HG03103 (cell line): Measurements from ENCODE around the gene DNAH8.

Experiments
- ATAC-seq: cut with Tn5 transposase; IDR thresholded peaks from one replicate; pipeline ENCODE4 v1.9.1; 2021; ENCODE audit warnings: low read depth; ENCODE audit not compliant: unreplicated experiment

Gene DNAH8

DNA sequence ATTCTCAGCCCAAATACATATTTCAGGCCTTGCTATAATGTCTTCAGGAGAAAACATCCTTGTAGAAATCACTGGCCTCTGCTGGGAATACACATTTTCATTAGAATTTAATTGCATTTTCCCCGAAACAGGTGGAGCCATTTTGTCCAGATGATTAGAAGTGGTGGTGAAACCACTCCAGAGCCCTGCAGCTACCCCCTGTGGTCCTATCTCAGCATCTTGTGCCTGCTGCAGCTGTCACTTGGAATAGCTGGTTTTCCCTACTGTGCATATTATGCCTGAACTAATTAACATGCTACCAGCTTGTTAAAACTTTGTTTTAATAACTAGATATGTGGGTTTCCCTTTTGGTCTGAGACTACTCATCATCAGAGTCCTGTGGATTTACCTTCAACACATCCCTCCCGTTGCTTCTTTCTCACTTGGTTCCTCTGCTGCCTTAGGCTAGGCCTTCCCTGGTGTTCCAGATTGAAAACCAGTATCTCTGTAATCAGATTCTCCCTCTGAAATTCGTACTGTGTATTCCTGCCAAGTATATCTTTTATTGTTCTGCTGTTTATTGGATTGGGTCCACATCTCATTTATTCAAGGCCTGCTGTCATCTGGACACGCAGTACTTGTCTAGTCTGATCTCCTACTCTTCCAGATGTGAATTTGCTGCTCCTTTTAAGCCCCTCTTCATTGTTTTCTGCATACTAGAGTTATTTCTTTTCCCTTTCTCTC lies 15.2 kb downstream of the DNAH8 start:
- no peak for ATAC-seq

DNA sequence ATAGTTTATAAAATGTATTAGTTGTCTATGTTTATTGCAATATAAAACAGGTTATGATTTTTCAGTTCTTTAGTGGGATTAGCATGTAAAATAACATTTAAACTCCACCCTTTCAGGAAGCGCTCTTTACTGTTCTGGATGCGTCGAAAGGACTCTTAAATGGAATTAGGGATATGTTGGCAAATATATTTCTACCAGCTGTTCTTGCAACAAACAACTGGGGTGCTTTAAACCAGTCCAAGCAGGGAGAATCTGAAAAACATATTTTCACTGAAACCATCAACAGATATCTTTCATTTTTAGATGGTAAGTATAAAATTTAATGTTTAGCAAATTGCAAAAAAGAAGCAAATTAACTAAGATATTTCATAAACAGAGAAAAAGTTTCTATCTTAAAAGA lies 21.8 kb downstream of the DNAH8 start:
- no peak for ATAC-seq

DNA sequence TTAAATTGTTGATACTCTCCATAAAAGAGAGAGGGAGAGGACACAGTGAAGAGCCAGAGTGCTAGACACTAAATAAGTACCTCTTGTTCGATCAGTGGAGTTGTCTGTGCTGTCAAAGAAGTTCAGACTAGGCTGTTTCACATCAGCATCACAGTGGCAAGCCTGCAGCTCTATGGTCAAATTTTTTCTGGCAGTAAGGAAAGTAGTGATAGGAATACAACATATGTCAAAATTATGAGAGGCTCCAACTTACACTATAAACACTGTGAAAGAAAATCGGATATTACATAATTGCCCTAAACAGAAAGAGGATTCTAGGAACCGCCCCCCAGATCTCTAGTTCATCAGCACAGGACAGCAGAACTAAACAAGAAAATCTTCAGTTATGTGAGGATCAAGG lies 23.1 kb downstream of the DNAH8 start:
- no peak for ATAC-seq

DNA sequence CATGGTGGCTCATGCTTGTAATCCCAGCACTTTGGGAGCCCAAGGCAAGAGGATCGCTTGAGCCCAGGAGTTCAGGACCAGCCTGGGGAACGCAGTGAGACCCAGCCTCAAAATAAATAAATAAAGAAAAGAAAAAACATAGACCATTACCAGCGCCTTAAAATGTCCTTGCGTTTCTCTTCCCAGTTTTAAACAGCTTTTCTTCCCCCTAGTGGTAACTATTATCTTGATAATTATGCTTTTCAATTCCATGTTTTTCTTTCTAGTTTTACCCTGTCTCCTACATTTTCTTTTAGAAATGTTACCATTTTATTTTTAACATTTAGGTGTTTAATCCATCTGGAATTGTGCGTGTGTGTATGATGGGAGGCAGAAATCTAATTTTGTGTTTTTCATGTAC lies 24.4 kb downstream of the DNAH8 start:
- ATAC-seq = no peak

DNA sequence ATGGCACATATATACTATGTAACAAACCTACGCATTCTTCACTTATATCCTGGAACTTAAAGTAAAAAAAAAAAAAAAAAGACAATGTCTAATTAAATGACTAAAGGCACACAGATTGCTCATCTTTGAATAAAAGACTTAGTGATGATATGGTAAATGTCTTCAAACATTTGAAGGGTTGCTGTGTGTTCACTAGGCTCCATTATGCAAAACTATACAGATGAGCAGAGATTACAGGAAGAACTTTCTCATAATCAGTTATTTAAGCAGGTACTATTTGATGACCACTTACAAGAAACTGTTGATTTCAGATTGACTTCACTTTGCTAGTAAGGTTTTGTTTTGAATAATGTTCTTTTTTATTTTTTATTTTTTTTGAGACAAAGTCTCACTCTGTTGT lies 34.4 kb downstream of the DNAH8 start:
- ATAC-seq = no peak

DNA sequence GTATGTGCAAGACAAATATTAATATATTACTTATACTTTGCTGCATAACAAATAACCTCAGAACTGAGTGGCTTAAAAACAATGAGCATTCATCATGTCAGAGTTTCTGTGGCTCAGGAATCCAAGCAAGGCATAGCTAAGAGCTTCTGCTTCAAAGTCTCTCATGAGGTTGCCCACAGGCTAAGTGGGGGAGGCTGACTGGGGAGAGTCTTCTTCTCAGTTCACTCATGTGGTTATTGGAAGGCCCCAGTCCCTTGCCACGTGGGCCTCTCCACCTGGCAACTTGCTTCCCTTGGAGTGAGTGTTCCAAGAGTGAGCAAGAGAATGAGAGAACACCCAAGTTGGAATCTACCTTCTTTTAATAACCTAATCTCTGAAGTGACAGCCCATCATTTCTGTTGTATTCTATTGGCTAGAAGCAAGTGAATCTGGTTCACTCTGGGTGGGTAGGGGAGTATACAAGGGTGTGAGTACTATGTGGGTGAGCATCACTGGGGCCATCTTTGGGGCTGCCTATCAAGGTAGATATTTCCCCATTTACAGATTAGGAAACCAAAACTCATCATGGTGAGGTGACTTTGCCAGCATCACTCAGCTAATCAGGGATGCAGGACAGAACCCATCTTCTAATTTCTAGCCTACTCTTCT lies 36.0 kb downstream of the DNAH8 start:
- ATAC-seq = no peak

DNA sequence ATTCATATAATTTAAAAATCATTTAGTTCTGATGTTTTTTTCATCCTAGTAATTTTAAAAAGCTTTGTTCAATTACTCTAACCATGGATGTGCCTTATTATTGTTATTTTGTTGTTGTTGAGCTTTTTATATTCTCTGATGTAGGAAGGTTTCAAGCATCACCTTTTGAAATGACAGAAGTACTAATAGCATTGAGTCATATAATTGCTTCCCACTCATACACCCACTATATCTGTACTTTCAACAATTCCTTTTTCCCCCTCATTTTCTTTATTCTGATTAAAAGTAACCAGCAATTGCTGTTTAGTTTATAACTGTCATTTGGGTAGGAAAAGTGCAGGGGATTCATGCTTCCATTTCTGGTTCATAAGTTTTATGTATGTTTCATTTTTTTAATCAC lies 38.6 kb downstream of the DNAH8 start:
- ATAC-seq = no peak

DNA sequence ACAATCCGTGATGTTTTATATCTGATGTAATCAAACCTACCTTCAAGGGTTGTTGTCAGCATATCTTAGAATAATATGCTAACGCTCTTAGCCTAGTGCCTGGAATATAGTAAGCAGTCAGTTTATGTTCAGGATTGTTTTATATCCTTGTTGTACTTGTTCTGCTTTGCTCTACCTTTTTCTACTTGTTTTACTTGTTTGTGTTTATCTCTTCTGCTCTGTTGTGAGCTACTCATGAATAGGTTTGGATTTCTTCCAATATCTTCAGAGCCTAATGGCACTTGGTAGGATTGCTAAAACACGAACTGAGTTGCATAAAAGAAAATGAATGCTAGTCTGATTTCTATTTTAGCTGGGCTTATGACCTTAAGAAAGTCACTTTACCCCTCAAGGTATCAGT lies 40.1 kb downstream of the DNAH8 start:
- no peak for ATAC-seq

DNA sequence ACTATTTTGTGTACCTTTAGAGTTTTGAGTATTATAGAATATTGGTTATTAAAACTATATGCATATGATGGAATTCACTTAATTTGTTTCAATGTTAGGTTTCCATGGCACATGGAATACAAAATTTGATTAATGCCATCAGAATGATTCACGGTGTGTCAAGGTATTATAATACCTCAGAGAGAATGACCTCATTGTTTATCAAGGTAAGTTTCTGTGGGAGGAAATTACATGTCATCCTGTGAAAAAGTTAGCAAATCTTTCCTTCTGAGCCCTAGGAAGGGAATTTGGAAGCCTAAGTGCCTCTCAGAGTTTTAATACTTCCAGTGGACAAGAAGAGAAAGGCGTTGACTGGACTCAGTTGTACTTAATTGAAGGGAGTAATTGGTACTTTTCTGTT lies 40.8 kb downstream of the DNAH8 start:
- ATAC-seq = no peak

DNA sequence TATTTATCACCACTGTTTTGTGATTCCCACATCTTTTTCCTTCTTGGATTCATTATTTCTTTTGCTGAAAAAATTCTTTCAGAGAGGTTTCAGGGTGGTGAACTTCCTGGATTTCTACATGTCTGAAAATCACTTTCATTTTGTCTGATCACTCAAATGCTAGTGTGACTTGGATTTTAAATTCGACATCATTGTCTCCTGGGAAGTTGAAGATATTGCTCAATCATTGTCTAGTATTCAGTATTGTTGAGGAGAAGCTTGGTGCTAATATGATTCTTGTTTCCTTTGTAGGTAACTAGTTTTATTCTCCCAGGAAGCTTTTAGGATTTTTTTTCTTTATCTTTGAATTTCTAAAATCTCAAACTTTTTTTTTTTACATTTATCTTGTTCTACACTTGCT lies 45.0 kb downstream of the DNAH8 start:
- ATAC-seq = no peak

DNA sequence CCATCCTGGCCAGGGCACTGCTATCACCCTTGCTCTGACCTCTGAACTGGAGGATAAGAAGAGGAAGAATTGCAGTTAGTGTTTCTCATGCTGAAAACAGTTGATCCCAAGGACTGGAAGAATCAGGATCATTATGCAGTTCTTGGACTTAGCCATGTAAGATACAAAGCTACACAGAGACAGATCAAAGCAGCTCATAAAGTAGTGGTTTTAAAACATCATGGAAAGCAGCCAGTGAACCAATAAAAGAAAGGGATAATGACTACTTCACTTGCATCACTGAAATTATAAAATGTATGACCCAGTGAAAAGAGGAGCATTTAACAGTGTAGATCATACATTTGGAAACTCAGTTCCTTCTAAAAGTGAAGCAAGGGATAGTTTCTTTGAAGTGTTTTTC lies 47.7 kb downstream of the DNAH8 start:
- no peak for ATAC-seq

DNA sequence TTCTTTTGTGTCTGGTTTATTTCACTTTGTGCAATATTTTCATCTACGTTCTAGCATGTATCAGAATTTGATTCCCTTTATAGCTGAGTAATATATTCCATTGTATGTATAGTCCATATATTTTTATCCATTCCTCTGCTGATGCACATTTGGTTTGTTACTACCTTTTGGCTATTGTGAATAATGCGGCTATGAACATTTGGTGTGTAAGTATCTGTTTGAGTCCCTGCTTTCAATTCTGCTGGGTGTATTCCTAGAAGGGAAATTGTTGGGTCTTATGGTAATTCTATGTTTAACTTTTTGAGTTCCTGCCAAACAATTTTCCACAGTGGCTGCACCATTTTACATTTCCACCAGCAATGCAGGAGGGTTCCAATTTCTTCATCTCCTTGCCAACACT lies 52.4 kb downstream of the DNAH8 start:
- no peak for ATAC-seq

DNA sequence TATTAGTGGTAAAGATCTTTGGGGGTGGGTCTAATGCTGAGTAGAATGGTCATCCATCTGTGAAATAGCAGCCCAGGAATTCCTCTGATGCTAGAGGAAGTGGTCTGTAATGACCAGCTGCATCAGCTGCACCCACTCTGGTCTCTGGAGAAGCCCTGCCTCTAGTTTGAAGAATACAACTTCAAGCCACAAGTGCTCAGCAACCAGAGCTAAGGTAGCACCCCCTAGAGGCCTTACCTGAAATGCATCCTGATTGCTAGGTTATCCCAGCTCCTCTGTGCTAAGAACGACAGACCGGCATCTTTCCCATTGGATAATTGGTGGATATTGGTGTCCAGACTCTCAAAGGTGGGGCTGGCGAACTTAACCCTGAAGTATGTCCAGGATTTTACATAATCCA lies 58.2 kb downstream of the DNAH8 start:
- no peak for ATAC-seq

DNA sequence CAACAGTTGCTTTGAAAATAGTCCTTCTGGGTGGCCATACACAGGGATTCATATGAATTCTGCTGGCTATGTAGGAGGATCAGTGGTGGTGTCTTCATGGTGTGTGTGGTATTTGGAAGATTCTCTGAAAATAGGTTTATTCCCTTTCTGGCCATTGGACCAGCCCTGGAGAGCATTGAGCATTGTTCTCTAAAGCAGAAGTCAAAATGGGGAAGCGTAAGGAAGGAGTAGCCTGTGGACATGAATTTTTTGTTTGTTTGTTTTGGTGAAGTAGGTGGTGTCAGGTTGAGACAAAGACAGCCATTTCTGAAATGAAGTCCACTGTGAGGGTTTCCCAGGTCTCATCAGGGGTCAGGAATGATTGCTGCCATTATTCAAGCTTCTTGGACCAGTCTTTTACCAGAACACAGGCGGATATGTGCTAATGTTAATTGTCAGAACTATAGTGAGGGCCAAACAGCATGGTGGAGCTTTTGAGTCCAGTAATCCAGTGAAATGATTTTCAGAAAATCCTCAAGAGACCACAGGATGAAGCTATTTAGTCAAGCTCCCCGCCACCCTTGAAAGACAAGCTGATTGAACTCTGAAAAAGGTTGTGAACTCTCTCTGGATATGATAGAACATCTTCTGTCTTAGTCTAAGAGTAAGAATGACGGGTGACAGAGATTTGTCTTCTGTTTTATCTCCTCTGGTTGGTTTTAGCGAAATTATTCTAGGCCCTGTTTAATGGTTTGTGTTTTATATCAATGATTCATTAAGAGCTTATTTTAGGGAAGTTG lies 60.0 kb downstream of the DNAH8 start:
- no peak for ATAC-seq

DNA sequence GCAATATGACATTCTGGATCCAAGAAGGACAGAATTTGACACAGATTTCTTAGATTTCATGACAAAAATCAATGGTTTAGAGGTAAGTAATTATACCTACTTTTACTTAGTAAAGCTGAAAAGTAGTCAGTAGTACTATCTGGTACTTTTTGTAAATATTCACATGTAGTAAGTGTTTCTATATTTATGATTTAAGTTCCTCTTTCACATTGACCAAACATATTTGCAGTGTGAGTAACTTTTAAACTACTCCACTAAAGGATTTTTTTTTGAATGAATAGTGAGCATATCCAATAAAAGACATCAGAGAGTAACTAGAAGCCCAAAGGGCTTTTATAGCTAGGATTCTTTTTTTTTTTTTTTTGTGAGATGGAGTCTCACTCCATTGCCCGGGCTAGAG lies 60.8 kb downstream of the DNAH8 start:
- no peak for ATAC-seq

DNA sequence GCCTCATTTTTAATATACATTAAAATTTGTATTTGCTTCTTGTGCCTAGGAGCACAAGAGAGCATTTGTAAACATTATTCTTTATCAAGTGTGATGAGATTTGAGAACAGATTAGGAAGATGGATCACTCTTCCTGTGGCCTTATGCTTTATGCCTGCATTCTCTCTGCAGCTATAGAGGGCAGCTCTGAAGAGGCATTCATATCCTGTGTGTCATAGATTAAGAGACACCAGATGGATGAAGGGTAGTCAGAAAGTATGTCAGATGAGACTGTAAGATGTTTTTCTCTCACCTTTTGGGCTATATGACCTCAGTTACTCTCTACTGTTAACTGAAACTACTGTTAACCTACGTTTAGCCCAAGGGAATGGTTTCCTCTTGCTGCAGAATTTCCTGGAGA lies 61.4 kb downstream of the DNAH8 start:
- no peak for ATAC-seq

DNA sequence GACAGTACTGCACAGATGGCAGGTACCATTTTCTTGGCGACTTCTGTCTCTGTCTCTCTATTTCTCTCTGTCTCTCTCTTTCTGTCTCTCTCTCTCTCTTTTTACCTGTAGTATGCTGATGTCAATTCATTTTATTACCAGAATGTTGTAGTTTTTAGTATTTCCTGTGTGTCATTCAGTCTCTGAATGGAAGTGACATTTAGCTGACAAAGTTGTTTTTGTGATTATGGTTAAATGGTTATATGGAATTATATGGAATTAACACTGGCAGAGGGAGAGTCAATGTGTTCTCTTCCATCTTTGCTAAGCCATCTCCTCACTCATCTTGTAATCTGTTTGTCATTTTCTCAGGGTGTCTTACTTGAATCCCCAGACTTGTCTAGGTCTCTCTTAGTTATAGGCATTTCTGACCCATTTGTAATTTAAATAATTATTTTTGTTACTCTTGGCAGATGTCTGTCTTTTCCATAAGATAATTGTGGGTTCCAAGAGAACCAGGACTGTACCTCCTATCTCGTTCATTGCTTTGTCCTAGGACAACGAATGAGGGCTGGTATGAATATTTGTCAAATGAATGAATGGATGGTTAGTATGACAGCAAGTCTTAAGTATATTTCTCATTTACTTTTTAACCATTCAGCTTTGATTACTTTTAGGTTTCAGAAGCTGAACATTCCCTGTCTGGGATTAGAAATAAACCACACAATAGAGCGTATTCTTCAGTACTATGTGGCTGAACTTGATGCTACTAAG lies 64.4 kb downstream of the DNAH8 start:
- ATAC-seq = no peak

DNA sequence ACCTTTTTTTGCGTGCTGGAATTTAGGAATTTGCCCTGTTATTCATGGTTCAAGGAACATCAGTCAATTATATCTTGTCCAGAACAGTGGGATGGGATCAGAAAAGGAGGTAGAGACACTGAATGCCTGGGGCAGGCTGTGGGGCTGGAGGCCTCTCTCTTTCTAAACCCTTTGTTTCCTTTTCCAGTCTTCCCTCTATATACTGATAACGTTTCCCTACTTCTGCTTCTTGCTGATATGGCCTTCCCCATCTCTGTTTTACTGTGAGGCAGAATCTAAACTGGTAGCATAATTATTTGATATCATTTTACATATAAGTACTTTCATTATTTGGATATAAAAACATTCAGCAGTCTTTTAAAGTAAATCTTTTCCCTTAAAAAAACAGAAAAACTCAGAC lies 67.5 kb downstream of the DNAH8 start:
- ATAC-seq = no peak

DNA sequence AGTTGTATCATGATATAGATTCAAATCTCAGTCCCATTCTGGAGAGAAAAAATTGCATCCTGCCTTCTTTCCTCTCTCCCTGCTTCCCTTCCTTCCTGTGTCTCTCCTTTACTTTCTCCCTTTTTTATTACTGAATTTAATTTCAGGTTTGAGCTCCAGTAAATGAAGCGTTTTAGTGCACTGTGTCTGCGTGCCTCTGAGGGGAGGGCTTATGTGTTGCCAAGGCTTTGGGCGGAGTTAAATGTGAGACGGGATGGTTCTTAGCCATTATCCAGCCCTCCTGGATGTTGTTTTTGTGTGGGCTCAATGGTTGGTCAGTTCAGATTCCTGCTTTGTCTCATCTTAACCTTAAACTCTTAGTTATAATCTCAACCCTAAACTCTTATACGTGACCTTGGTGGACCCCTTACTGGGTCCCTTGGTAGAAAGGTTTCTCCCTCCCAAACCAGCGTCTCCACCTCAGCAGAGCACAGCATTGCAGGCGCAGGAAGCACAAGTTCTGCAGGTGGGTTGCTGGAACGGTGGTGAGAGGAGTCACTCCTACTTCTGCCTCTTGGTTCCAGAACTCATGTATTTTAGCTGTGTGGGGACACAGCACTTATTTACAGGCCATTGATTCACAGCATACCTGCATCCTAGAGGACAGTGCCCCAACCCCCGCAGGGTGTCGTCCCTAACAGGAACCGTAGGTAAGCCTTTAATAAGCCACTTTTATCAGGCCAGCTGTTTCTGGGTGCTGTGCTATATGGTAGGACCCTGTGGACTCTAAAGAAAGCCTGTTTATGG lies 68.5 kb downstream of the DNAH8 start:
- ATAC-seq = no peak

DNA sequence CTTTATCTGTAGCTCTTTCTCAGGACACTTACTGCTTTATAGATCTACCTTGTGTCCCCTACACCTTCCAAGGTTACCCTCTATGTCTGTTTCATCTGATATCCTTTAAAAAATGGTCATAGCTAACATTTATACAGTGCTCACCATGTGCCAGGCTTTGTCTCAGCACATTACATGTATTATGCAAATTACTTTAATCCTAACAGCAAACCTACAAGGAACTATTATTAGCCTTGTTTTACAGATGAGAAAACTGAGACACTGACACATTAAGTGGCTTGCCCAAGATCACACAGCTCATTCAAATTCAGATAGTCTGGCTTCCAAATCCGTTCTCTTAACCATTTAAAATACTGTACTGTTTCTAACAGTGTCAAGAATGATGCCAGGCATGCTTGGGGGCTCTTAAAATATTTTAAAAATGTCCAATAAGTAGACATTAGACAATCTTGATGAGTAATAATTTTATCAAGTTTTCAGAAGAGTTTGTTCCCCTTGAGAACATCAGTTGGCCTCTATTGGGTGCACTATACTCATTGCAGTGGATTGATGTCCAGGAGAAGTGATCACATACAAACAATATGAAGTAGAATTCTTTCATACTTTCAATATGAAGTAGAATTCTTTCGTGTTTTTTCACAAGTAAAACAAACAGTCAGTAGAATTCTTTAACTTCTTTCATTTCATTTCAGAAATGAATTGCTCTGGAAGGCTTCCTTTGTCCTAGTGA lies 69.6 kb downstream of the DNAH8 start:
- ATAC-seq = no peak
